ENCODE results near the gene SEC23IP.
"Not testable (repeated sequence)": the region's sequence is repeated elsewhere in the genome, so short reads cannot be mapped to it uniquely, and the experiment has no call there.

DNA sequence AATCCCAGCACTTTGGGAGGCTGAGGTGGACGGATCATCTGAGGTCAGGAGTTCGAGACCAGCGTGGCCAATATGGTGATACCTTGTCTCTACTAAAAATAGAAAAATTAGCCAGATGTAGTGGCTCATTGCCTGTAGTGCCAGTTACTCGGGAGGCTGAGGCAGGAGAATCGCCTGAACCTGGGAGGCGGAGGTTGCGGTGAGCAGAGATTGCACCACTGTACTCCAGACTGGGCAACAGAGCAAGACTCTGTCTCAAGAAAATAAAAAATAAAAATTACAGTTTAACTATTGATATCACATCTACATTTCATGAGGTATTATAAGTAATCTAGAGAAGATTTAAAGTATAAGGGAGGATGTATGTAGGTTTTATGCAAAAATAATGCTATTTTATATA lies 15.2 kb downstream of the SEC23IP start:
- TF ChIP-seq JUN (IDR thresholded peaks at IDR 0.05; ENCODE audit: borderline replicate concordance, insufficient read depth, insufficient read length, low read depth); POLR2A (IDR thresholded peaks at IDR 0.05; ENCODE audit: low read depth, low read length); EZH2 (IDR thresholded peaks at IDR 0.05; ENCODE audit: borderline replicate concordance, low read depth, low read length, severe bottlenecking); MYC (IDR thresholded peaks at IDR 0.05; ENCODE audit: low read depth, low read length); POLR2AphosphoS5 (IDR thresholded peaks at IDR 0.05; ENCODE audit: insufficient read depth, low read depth, low read length); GATA2 (IDR thresholded peaks at IDR 0.05; ENCODE audit: insufficient read depth, insufficient read length, low read depth, low read length): not testable (repeated sequence)
- TF ChIP-seq, protein P1, sequence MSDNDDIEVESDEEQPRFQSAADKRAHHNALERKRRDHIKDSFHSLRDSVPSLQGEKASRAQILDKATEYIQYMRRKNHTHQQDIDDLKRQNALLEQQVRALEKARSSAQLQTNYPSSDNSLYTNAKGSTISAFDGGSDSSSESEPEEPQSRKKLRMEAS (IDR thresholded peaks at IDR 0.05; ENCODE audit: insufficient read depth, insufficient read length) = not testable (repeated sequence)
- TF ChIP-seq, protein P2, sequence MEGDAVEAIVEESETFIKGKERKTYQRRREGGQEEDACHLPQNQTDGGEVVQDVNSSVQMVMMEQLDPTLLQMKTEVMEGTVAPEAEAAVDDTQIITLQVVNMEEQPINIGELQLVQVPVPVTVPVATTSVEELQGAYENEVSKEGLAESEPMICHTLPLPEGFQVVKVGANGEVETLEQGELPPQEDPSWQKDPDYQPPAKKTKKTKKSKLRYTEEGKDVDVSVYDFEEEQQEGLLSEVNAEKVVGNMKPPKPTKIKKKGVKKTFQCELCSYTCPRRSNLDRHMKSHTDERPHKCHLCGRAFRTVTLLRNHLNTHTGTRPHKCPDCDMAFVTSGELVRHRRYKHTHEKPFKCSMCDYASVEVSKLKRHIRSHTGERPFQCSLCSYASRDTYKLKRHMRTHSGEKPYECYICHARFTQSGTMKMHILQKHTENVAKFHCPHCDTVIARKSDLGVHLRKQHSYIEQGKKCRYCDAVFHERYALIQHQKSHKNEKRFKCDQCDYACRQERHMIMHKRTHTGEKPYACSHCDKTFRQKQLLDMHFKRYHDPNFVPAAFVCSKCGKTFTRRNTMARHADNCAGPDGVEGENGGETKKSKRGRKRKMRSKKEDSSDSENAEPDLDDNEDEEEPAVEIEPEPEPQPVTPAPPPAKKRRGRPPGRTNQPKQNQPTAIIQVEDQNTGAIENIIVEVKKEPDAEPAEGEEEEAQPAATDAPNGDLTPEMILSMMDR (IDR thresholded peaks at IDR 0.05; ENCODE audit: extremely low read depth in 1 of 2, insufficient read depth in 1 of 2, low read depth in 1 of 2, low read length in 2 of 2) = not testable (repeated sequence)

Data from endothelial cell of umbilical vein (primary cell).